HEK293 (cell line): ENCODE measurements around the gene LMOD3.
A peak's percentile ranks its signal among the peaks of the same experiment; 100 is the strongest.

Experiments used
- KLF10 ChIP-seq: fragments of 450-650 bp; IDR thresholded peaks from 2 replicates; pipeline ENCODE4 v1.5.1; 2018; ENCODE audit warnings: missing biosample characterization, mild to moderate bottlenecking, missing genetic modification characterization
- KLF17 ChIP-seq: fragments of 450-650 bp; formaldehyde crosslinking; IDR thresholded peaks from 2 replicates; pipeline ENCODE4 v1.5.1; 2016; ENCODE audit warnings: missing biosample characterization, missing genetic modification characterization
- PRDM2 ChIP-seq: fragments of 450-650 bp; formaldehyde crosslinking; IDR thresholded peaks from 2 replicates; pipeline ENCODE4 v1.5.1; 2016; ENCODE audit warnings: missing biosample characterization, missing genetic modification characterization, borderline replicate concordance
- PRDM6 ChIP-seq: fragments of 450-650 bp; formaldehyde crosslinking; IDR thresholded peaks from 2 replicates; pipeline ENCODE4 v1.5.1; 2017; ENCODE audit warnings: missing biosample characterization, missing genetic modification characterization
- SALL2 ChIP-seq: fragments of 450-650 bp; formaldehyde crosslinking; IDR thresholded peaks from 2 replicates; pipeline ENCODE4 v1.5.0; 2017; ENCODE audit warnings: missing biosample characterization, mild to moderate bottlenecking, missing genetic modification characterization, borderline replicate concordance
- SP2 ChIP-seq: fragments of 450-650 bp; formaldehyde crosslinking; IDR thresholded peaks from 2 replicates; pipeline ENCODE4 v1.5.1; 2016; ENCODE audit warnings: missing biosample characterization, missing genetic modification characterization
- ZBTB11 ChIP-seq: fragments of 450-650 bp; formaldehyde crosslinking; conservative IDR thresholded peaks from 2 replicates; pipeline ENCODE4 v1.5.1; 2016; ENCODE audit warnings: low read depth, missing biosample characterization, missing genetic modification characterization
- ZBTB49 ChIP-seq: fragments of 450-650 bp; formaldehyde crosslinking; IDR thresholded peaks from 2 replicates; pipeline ENCODE4 v1.5.1; 2016; ENCODE audit warnings: missing biosample characterization, missing genetic modification characterization, low read depth
- ZNF133 ChIP-seq: fragments of 450-650 bp; formaldehyde crosslinking; IDR thresholded peaks from 2 replicates; pipeline ENCODE4 v1.5.1; 2016; ENCODE audit warnings: missing biosample characterization, missing genetic modification characterization
- ZNF211 ChIP-seq: fragments of 450-650 bp; formaldehyde crosslinking; IDR thresholded peaks from 2 replicates; pipeline ENCODE4 v1.5.1; 2016; ENCODE audit warnings: low read depth, missing biosample characterization, missing genetic modification characterization
- ZNF23 ChIP-seq: fragments of 450-650 bp; formaldehyde crosslinking; IDR thresholded peaks from 2 replicates; pipeline ENCODE4 v1.5.1; 2016; ENCODE audit warnings: missing biosample characterization, missing genetic modification characterization, borderline replicate concordance
- ZNF324 ChIP-seq: fragments of 450-650 bp; formaldehyde crosslinking; IDR thresholded peaks from 2 replicates; pipeline ENCODE4 v1.5.1; 2016; ENCODE audit warnings: missing biosample characterization, missing genetic modification characterization
- ZNF37A ChIP-seq: fragments of 450-650 bp; IDR thresholded peaks from 2 replicates; pipeline ENCODE4 v1.5.1; 2018; ENCODE audit warnings: missing biosample characterization, missing genetic modification characterization
- ZNF501 ChIP-seq: fragments of 450-650 bp; formaldehyde crosslinking; IDR thresholded peaks from 2 replicates; pipeline ENCODE4 v1.5.1; 2016; ENCODE audit warnings: missing biosample characterization, missing genetic modification characterization
- ZNF518A ChIP-seq: fragments of 450-650 bp; formaldehyde crosslinking; conservative IDR thresholded peaks from 2 replicates; pipeline ENCODE4 v1.5.1; 2016; ENCODE audit warnings: low read depth, missing biosample characterization, missing genetic modification characterization
- ZNF561 ChIP-seq: fragments of 450-650 bp; IDR thresholded peaks from 2 replicates; pipeline ENCODE4 v1.5.1; 2018; ENCODE audit warnings: missing biosample characterization, missing genetic modification characterization, borderline replicate concordance
- ZNF600 ChIP-seq: fragments of 450-650 bp; formaldehyde crosslinking; IDR thresholded peaks from 2 replicates; pipeline ENCODE4 v1.5.1; 2016; ENCODE audit warnings: missing biosample characterization, missing genetic modification characterization
- ZNF621 ChIP-seq: fragments of 450-650 bp; formaldehyde crosslinking; IDR thresholded peaks from 2 replicates; pipeline ENCODE4 v1.5.1; 2017; ENCODE audit warnings: missing biosample characterization, missing genetic modification characterization
- ZNF777 ChIP-seq: fragments of 450-650 bp; formaldehyde crosslinking; IDR thresholded peaks from 2 replicates; pipeline ENCODE4 v1.5.1; 2017; ENCODE audit warnings: missing biosample characterization, missing genetic modification characterization, borderline replicate concordance
- ZSCAN30 ChIP-seq: fragments of 450-650 bp; IDR thresholded peaks from 2 replicates; pipeline ENCODE4 v1.5.1; 2018; ENCODE audit warnings: missing biosample characterization, mild to moderate bottlenecking, missing genetic modification characterization, moderate library complexity

LMOD3 gene

GRCh38 chr3:69143612-69144011, 21.2 kb upstream of the LMOD3 start (continued):
- no peak for TF ChIP-seq PRDM2 (tag by site-specific recombination)
- no peak for TF ChIP-seq SALL2 (tag by site-specific recombination)
- TF ChIP-seq ZBTB11 (tag by site-specific recombination): no peak
- peak; percentile 72; the same call in 1 of the 2 replicates for TF ChIP-seq ZSCAN30 (tag by site-specific recombination)
- TF ChIP-seq PRDM6 (tag by site-specific recombination): peak; percentile 51
- TF ChIP-seq ZNF37A: no peak
- no peak for TF ChIP-seq ZNF501
- TF ChIP-seq ZNF600 (tag by site-specific recombination): 0 out of 2 replicates have a peak, but pooled peaks have one; percentile 49
- TF ChIP-seq ZNF133: no peak
- TF ChIP-seq ZNF324 (tag by site-specific recombination): no peak
- TF ChIP-seq ZNF518A (tag by site-specific recombination): peak; percentile 76
- no peak for TF ChIP-seq ZNF211 (tag by site-specific recombination)
- TF ChIP-seq ZNF23 (tag by site-specific recombination): peak; percentile 90; the same call in 1 of the 2 replicates
- no peak for TF ChIP-seq ZBTB49 (tag by site-specific recombination)
- TF ChIP-seq ZNF561 (tag by site-specific recombination): 0 out of 2 replicates have a peak, but pooled peaks have one; percentile 30
- no peak for TF ChIP-seq ZNF777 (tag by site-specific recombination)
- no peak for TF ChIP-seq KLF17 (tag by site-specific recombination)
- no peak for TF ChIP-seq SP2 (tag by site-specific recombination)
- TF ChIP-seq KLF10 (tag by site-specific recombination): 0 out of 2 replicates have a peak, but pooled peaks have one; percentile 26
- no peak for TF ChIP-seq ZNF621 (tag by site-specific recombination)
